HEK293 (cell line): ENCODE data around the gene NREP.

ENCODE experiments used
- ATF2 ChIP-seq: fragments of 450-650 bp; formaldehyde crosslinking; IDR thresholded peaks from 2 replicates; pipeline ENCODE4 v1.5.1; 2016; ENCODE audit warnings: missing biosample characterization, missing genetic modification characterization, low read depth
- CTCF ChIP-seq: fragments of 450-650 bp; formaldehyde crosslinking; IDR thresholded peaks from 2 replicates; pipeline ENCODE4 v1.5.1; 2016; ENCODE audit warnings: missing biosample characterization, missing genetic modification characterization
- ELK4 ChIP-seq: IDR thresholded peaks from 2 replicates; pipeline ENCODE4 v1.6.1; 2011; ENCODE audit warnings: mild to moderate bottlenecking, low read depth, low read length, borderline replicate concordance
- PRDM6 ChIP-seq: fragments of 450-650 bp; formaldehyde crosslinking; IDR thresholded peaks from 2 replicates; pipeline ENCODE4 v1.5.1; 2017; ENCODE audit warnings: missing biosample characterization, missing genetic modification characterization
- YY1 ChIP-seq: fragments of 450-650 bp; formaldehyde crosslinking; IDR thresholded peaks from 2 replicates; pipeline ENCODE4 v1.5.1; 2018; ENCODE audit warnings: missing biosample characterization, missing genetic modification characterization
- ZBTB8A ChIP-seq: fragments of 450-650 bp; formaldehyde crosslinking; IDR thresholded peaks from 2 replicates; pipeline ENCODE4 v1.5.1; 2016; ENCODE audit warnings: missing biosample characterization, missing genetic modification characterization
- ZNF132 ChIP-seq: fragments of 450-650 bp; formaldehyde crosslinking; IDR thresholded peaks from 2 replicates; pipeline ENCODE4 v1.5.1; 2017; ENCODE audit warnings: missing biosample characterization, missing genetic modification characterization, borderline replicate concordance
- ZNF18 ChIP-seq: fragments of 450-650 bp; formaldehyde crosslinking; IDR thresholded peaks from 2 replicates; pipeline ENCODE4 v1.5.1; 2016; ENCODE audit warnings: missing biosample characterization, missing genetic modification characterization
- ZNF501 ChIP-seq: fragments of 450-650 bp; formaldehyde crosslinking; IDR thresholded peaks from 2 replicates; pipeline ENCODE4 v1.5.1; 2016; ENCODE audit warnings: missing biosample characterization, missing genetic modification characterization
- ZNF510 ChIP-seq: fragments of 450-650 bp; formaldehyde crosslinking; IDR thresholded peaks from 2 replicates; pipeline ENCODE4 v1.5.1; 2018; ENCODE audit warnings: mild to moderate bottlenecking, missing genetic modification characterization, missing biosample characterization; ENCODE audit not compliant: insufficient replicate concordance
- ZNF670 ChIP-seq: fragments of 450-650 bp; formaldehyde crosslinking; IDR thresholded peaks from 2 replicates; pipeline ENCODE4 v1.5.1; 2016; ENCODE audit warnings: missing biosample characterization, missing genetic modification characterization, low read depth
- TF ChIP-seq, protein P1 (sequence below): fragments of 450-650 bp; formaldehyde crosslinking; IDR thresholded peaks from 2 replicates; pipeline ENCODE4 v1.5.1; 2017; ENCODE audit warnings: missing biosample characterization, missing genetic modification characterization
- TF ChIP-seq, protein P2 (sequence below): fragments of 450-650 bp; formaldehyde crosslinking; IDR thresholded peaks from 2 replicates; pipeline ENCODE4 v1.5.1; 2016; ENCODE audit warnings: missing biosample characterization, missing genetic modification characterization

DNA sequence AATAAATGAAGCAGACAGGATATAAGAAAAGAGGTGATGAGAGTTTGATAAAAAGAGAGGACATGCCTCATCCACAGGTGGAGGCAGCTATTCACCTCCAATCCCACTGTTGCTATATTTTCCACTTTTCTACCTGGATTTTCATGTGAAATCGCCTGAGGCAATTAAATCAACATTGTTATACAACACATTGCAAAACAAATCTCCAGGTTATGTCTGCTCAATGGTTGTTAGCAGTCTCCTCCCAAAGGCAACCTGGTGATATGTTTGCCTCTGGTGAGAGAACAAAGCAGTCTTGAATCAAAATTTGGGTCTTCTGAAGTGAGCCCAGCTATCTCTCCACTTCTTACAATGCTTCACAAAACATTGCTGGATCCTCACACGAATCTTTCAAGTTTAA, 30.0 kb downstream of the NREP start:
- TF ChIP-seq ATF2 (tag by site-specific recombination) (no peak), CTCF (no peak), ZNF670 (no peak), PRDM6 (tag by site-specific recombination) (no peak), ZNF132 (tag by site-specific recombination) (no peak), ELK4 (no peak), ZNF18 (tag by site-specific recombination) (no peak), ZNF510 (no peak), ZBTB8A (tag by site-specific recombination) (no peak), ZNF501 (tag by site-specific recombination) (no peak), YY1 (tag by site-specific recombination) (no peak)
- TF ChIP-seq, protein P1, sequence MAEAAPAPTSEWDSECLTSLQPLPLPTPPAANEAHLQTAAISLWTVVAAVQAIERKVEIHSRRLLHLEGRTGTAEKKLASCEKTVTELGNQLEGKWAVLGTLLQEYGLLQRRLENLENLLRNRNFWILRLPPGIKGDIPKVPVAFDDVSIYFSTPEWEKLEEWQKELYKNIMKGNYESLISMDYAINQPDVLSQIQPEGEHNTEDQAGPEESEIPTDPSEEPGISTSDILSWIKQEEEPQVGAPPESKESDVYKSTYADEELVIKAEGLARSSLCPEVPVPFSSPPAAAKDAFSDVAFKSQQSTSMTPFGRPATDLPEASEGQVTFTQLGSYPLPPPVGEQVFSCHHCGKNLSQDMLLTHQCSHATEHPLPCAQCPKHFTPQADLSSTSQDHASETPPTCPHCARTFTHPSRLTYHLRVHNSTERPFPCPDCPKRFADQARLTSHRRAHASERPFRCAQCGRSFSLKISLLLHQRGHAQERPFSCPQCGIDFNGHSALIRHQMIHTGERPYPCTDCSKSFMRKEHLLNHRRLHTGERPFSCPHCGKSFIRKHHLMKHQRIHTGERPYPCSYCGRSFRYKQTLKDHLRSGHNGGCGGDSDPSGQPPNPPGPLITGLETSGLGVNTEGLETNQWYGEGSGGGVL (tag by site-specific recombination) = no peak
- TF ChIP-seq, protein P2, sequence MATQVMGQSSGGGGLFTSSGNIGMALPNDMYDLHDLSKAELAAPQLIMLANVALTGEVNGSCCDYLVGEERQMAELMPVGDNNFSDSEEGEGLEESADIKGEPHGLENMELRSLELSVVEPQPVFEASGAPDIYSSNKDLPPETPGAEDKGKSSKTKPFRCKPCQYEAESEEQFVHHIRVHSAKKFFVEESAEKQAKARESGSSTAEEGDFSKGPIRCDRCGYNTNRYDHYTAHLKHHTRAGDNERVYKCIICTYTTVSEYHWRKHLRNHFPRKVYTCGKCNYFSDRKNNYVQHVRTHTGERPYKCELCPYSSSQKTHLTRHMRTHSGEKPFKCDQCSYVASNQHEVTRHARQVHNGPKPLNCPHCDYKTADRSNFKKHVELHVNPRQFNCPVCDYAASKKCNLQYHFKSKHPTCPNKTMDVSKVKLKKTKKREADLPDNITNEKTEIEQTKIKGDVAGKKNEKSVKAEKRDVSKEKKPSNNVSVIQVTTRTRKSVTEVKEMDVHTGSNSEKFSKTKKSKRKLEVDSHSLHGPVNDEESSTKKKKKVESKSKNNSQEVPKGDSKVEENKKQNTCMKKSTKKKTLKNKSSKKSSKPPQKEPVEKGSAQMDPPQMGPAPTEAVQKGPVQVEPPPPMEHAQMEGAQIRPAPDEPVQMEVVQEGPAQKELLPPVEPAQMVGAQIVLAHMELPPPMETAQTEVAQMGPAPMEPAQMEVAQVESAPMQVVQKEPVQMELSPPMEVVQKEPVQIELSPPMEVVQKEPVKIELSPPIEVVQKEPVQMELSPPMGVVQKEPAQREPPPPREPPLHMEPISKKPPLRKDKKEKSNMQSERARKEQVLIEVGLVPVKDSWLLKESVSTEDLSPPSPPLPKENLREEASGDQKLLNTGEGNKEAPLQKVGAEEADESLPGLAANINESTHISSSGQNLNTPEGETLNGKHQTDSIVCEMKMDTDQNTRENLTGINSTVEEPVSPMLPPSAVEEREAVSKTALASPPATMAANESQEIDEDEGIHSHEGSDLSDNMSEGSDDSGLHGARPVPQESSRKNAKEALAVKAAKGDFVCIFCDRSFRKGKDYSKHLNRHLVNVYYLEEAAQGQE (tag by site-specific recombination) = no peak
